Activated CD8-positive, alpha-beta memory T cell treated with anti-CD3 and anti-CD28 coated beads for 36 hours (primary cell): ENCODE data around the gene STAU1. TPM values are rescaled to one million over a fixed set of nuclear protein-coding genes. Genes with fewer than 3 reads are reported as not detected.
"Not testable (repeated sequence)": the region's sequence is repeated elsewhere in the genome, so short reads cannot be mapped to it uniquely, and the experiment has no call there.

Experiments
- CTCF ChIA-PET: fragments of 350-600 bp; sonication (Branson Sonifier 250); formaldehyde crosslinking; loops from one replicate; lab custom pipeline; 2021; ENCODE audit warnings: antibody characterized with exemption; lab: Charles Lee
- POLR2A ChIA-PET: fragments of 350-600 bp; sonication (Branson Sonifier 250); formaldehyde crosslinking; loops from one replicate; lab custom pipeline; 2021; ENCODE audit warnings: antibody characterized with exemption; lab: Charles Lee
- total RNA-seq, 2 experiments: library from RNA; stranded (reverse); gene quantifications; one replicate each; pipeline ENCODE4 v1.2.3, GENCODE V29; 2021

The STAU1 gene
- total RNA-seq, 2 experiments from 2014 or later: 76.4 to 77.5 TPM

GRCh38 chr20:49179368-49180277 is 8.5 kb downstream of the STAU1 start:
- CTCF ChIA-PET: interaction anchor here (3.1 to 3.3 kb wide), 2 partner anchors 14 to 37 kb away, joined by 11 to 16 read pairs; no protein-coding TSS in a partner anchor
- POLR2A ChIA-PET: interaction anchor here (0.6 to 0.7 kb wide), 2 partner anchors 54 to 563 kb away, joined by 5 to 6 read pairs; no protein-coding TSS in a partner anchor

- ChIA-PET CTCF (no interaction called here), POLR2A (no interaction called here)
Measured at GRCh38 chr20:49174183-49174582, 14.0 kb downstream of the STAU1 start.

- CTCF ChIA-PET: no interaction called here
- POLR2A ChIA-PET: interaction anchor here (0.7 kb wide), 1 partner anchor 11 kb away, joined by 3 read pairs; no protein-coding TSS in a partner anchor
Measured at GRCh38 chr20:49172413-49172812, 15.7 kb downstream of the STAU1 start.

GRCh38 chr20:49171909-49172308 is 16.2 kb downstream of the STAU1 start:
- ChIA-PET POLR2A (no interaction called here), CTCF (no interaction called here)

- ChIA-PET POLR2A (no interaction called here), CTCF (no interaction called here)
Measured at GRCh38 chr20:49170714-49171113, 17.4 kb downstream of the STAU1 start.

- ChIA-PET POLR2A (no interaction called here), CTCF (no interaction called here)
Measured at GRCh38 chr20:49169547-49169946, 18.6 kb downstream of the STAU1 start.

- CTCF ChIA-PET: interaction anchor here (1.1 kb wide), 1 partner anchor 48 kb away, joined by 4 read pairs; no protein-coding TSS in a partner anchor
- POLR2A ChIA-PET: not testable (repeated sequence)
Measured at GRCh38 chr20:49168864-49169263, 19.3 kb downstream of the STAU1 start.

GRCh38 chr20:49167811-49168507 is 20.2 kb downstream of the STAU1 start:
- ChIA-PET CTCF (interaction anchor here (0.5 to 3.5 kb wide), 7 partner anchors 13 to 317 kb away, joined by 3 to 16 read pairs (median 4); no protein-coding TSS in a partner anchor), POLR2A (interaction anchor here (0.6 to 0.9 kb wide), 2 partner anchors 13 to 109 kb away, joined by 4 to 5 read pairs; partner anchors contain the start of gene ZNFX1)

GRCh38 chr20:49166534-49167449 is 21.3 kb downstream of the STAU1 start:
- POLR2A ChIA-PET: interaction anchor here (0.8 to 1.4 kb wide), 5 partner anchors 14 to 120 kb away, joined by 3 to 5 read pairs (median 4); partner anchors contain the start of genes CSE1L and STAU1

GRCh38 chr20:49165611-49166010 is 22.5 kb downstream of the STAU1 start:
- POLR2A ChIA-PET: interaction anchor here (1.0 kb wide), 1 partner anchor 19 kb away, joined by 3 read pairs; no protein-coding TSS in a partner anchor
- CTCF ChIA-PET: interaction anchor here (0.8 to 3.5 kb wide), 4 partner anchors 15 to 53 kb away, joined by 3 to 16 read pairs (median 4); partner anchors contain the start of gene DDX27

More at GRCh38 chr20:49166534-49167449, 21.3 kb downstream of the STAU1 start:
- CTCF ChIA-PET: interaction anchor here (0.8 to 3.5 kb wide), 4 partner anchors 14 to 75 kb away, joined by 3 to 16 read pairs (median 4); no protein-coding TSS in a partner anchor

GRCh38 chr20:49163696-49164095 is 24.4 kb downstream of the STAU1 start:
- CTCF ChIA-PET: interaction anchor here (0.7 to 1.6 kb wide), 2 partner anchors 48 to 53 kb away, joined by 4 read pairs; no protein-coding TSS in a partner anchor
- POLR2A ChIA-PET: no interaction called here

- POLR2A ChIA-PET: no interaction called here
- CTCF ChIA-PET: interaction anchor here (0.6 kb wide), 1 partner anchor 57 kb away, joined by 3 read pairs; no protein-coding TSS in a partner anchor
Measured at GRCh38 chr20:49161428-49162152, 26.5 kb downstream of the STAU1 start.

- ChIA-PET CTCF (interaction anchor here (1.0 kb wide), 1 partner anchor 43 kb away, joined by 3 read pairs; no protein-coding TSS in a partner anchor), POLR2A (interaction anchor here (0.5 kb wide), 1 partner anchor 26 kb away, joined by 5 read pairs; no protein-coding TSS in a partner anchor)
Measured at GRCh38 chr20:49160057-49160929, 27.8 kb downstream of the STAU1 start.

GRCh38 chr20:49157146-49157545 is 31.0 kb downstream of the STAU1 start:
- POLR2A ChIA-PET: no interaction called here
- CTCF ChIA-PET: interaction anchor here (0.7 to 2.2 kb wide), 2 partner anchors 42 to 60 kb away, joined by 4 to 8 read pairs; no protein-coding TSS in a partner anchor

GRCh38 chr20:49156481-49156880 is 31.7 kb downstream of the STAU1 start:
- ChIA-PET POLR2A (no interaction called here), CTCF (interaction anchor here (2.2 kb wide), 1 partner anchor 60 kb away, joined by 8 read pairs; no protein-coding TSS in a partner anchor)

GRCh38 chr20:49151436-49151835 is 36.7 kb downstream of the STAU1 start:
- POLR2A ChIA-PET: interaction anchor here (0.6 kb wide), 1 partner anchor 27 kb away, joined by 6 read pairs; no protein-coding TSS in a partner anchor
- CTCF ChIA-PET: interaction anchor here (0.6 to 1.9 kb wide), 2 partner anchors 30 to 66 kb away, joined by 3 to 7 read pairs; no protein-coding TSS in a partner anchor
